ENCODE measurements around the gene NOP58.
A peak's percentile ranks its signal among the peaks of the same experiment; 100 is the strongest.
"Not testable (repeated sequence)": the region's sequence is repeated elsewhere in the genome, so short reads cannot be mapped to it uniquely, and the experiment has no call there.

NOP58 gene

DNA sequence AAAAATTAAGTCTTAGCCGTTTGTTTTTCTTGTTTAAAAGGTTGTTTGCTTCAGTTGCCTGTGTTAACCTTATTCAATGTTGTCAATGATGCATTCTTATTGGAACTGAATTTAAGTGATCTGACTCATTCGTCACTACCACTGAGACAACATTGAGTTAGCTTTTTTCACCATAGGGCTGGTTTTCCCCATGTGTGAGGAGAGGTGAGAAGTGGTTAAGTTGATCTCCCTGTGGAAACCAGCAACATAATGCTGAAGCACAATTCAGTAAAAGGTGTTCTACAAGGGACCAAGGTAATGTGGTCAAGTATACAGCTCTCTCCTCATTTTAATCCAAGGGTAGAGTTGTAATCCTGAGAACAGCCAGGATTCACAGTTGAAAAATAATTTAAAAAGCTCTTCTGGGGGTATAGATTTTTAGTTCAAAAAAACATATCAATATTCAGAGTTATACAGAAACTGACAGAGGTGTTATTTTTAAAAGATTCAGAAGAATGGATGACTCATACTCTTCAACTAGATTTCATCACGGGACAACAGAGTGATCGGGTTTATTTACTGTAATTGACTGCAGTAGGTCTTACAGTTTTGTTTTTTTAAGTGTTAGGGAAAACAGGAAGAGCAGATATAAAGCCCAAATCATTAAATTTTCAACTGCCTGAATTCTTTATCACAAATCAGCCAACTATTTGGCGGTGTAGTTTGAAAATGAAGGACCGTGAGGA, 12.6 kb downstream of the NOP58 start:
- Mint-ChIP-seq H3K27ac (peak overlapping the region; percentile 76), H3K4me1 (peaks cover 18% of the 10 kb centered on the region)
- no peak for DNase-seq

DNA sequence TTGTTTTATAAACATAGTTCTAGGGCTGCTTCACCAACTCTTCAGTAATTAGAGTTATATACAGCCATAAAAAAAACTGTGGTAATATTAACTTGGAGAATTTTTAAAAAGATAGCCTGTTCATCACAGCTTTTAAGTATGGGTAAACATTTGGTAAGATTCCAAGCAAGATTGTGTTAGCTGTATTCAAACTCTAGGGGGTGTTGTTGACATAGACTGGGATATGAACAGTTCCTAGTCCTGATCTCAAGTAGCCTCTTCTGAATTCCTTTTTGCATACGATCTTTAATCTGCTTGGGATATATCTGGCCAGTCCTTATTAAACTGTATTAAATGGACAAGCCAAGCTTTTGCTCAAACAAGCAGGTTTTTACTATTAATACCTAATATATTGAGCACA, 13.4 kb downstream of the NOP58 start:
- H3K36me3 Mint-ChIP-seq = peaks cover 35% of the 10 kb centered on the region
- H3K4me3 Mint-ChIP-seq = no peak overlapping the region
- H3K4me1 Mint-ChIP-seq = peaks cover 18% of the 10 kb centered on the region
- H3K27me3 Mint-ChIP-seq = no peaks in the 10 kb centered on the region
- DNase-seq = no peak
- no peak overlapping the region for H3K27ac Mint-ChIP-seq
- no peaks in the 10 kb centered on the region for H3K9me3 Mint-ChIP-seq
- CTCF ChIA-PET = interaction anchor here (1.0 to 2.0 kb wide), 3 partner anchors 9 to 34 kb away, joined by 4 to 6 read pairs (median 5); no protein-coding TSS in a partner anchor

More for the DNA sequence above, 12.6 kb downstream of the NOP58 start:
- CTCF ChIA-PET = interaction anchor here (0.7 to 2.0 kb wide), 5 partner anchors 8 to 24 kb away, joined by 4 to 8 read pairs (median 5); no protein-coding TSS in a partner anchor
- Mint-ChIP-seq H3K27me3 (no peaks in the 10 kb centered on the region), H3K9me3 (no peaks in the 10 kb centered on the region), H3K36me3 (peaks cover 35% of the 10 kb centered on the region), H3K4me3 (no peak overlapping the region)

DNA sequence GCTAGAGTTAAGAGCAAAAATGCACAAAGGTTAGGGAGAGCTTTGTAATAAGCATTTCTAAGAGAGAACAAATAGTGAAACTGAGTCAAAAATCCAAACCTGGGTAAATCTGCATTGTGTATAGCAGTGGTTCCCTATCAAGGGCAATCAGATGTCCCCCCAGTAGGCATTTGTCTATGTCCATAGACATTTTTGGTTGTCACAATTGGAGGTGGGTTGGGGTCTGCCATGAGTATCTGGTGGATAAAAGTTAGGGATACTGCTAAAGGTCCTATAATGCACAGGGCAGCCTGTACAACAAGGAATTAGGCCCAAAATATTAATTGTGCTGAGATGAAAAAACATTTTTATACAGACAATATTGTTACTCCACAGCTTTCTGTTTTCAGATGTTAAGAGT, 21.0 kb downstream of the NOP58 start:
- H3K36me3 Mint-ChIP-seq = peaks cover 50% of the 10 kb centered on the region
- no peak for DNase-seq
- CTCF ChIA-PET = interaction anchor here (1.3 to 1.6 kb wide), 2 partner anchors 8 to 20 kb away, joined by 3 to 4 read pairs; no protein-coding TSS in a partner anchor

DNA sequence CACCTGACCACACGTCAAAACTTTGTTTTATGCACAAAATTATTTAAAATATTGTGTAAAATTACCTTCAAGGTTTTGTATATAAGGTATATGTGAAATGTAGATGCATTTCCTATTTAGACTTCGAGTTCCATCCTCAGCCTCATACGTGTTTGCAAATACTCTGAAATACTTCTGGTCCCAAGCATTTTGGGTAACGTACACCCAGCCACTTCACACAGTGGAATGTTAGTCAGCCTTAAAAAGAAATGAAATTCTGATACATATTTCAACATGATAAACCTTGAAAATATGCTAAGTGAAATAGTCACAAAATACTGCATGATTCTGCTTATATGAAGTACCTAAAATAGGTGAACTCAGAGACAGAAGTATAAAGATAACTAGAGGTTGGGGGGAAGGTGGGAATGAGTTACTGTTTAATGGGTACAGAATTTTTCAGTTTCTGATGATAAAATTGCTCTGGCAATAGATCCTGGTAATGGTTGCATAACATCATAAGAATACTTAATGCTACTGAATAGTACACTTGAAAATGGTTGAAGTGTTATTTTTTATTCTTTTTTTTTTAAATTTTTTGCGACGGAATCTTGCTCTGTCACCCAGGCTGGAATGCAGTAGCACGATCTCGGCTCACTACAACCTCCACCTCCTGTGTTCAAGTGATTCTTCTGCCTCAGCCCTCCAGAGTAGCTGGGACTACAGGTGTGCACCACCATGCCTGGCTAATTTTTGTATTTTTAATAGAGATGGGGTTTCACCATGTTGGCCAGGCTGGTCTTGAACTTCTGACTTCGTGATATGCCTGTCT, 24.0 kb downstream of the NOP58 start:
- CTCF ChIA-PET = no interaction called here
- no peak overlapping the region for H3K27ac Mint-ChIP-seq

More for the DNA sequence above, 21.0 kb downstream of the NOP58 start:
- no peaks in the 10 kb centered on the region for H3K9me3 Mint-ChIP-seq
- no peaks in the 10 kb centered on the region for H3K4me1 Mint-ChIP-seq
- H3K4me3 Mint-ChIP-seq = no peak overlapping the region
- H3K27ac Mint-ChIP-seq = no peak overlapping the region
- H3K27me3 Mint-ChIP-seq = no peaks in the 10 kb centered on the region

DNA sequence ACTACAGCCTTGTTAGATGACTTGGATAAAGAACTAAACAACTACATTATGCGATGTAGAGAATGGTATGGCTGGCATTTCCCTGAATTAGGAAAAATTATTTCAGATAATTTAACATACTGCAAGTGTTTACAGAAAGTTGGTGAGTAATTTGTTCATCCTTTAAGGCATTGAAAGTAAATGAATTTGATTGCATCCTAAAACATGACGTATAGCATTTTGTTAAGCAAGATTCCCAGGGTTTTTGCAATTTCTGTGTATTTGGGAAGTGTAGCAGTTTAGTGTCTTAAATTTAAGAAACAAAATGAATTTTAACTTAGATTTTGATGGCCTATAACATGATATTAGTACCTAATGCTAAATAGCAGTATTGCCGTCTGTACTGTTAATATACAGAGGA, 24.8 kb downstream of the NOP58 start:
- no peaks in the 10 kb centered on the region for H3K4me1 Mint-ChIP-seq
- H3K9me3 Mint-ChIP-seq = no peaks in the 10 kb centered on the region
- H3K27me3 Mint-ChIP-seq = no peaks in the 10 kb centered on the region
- H3K4me3 Mint-ChIP-seq = no peak overlapping the region
- no peak for DNase-seq
- CTCF ChIA-PET = no interaction called here
- peaks cover 51% of the 10 kb centered on the region for H3K36me3 Mint-ChIP-seq
- H3K27ac Mint-ChIP-seq = no peak overlapping the region

More for the DNA sequence above, 24.0 kb downstream of the NOP58 start:
- Mint-ChIP-seq H3K27me3 (no peaks in the 10 kb centered on the region), H3K9me3 (no peaks in the 10 kb centered on the region), H3K36me3 (peaks cover 53% of the 10 kb centered on the region), H3K4me1 (no peaks in the 10 kb centered on the region), H3K4me3 (no peak overlapping the region)
- no peak for DNase-seq

DNA sequence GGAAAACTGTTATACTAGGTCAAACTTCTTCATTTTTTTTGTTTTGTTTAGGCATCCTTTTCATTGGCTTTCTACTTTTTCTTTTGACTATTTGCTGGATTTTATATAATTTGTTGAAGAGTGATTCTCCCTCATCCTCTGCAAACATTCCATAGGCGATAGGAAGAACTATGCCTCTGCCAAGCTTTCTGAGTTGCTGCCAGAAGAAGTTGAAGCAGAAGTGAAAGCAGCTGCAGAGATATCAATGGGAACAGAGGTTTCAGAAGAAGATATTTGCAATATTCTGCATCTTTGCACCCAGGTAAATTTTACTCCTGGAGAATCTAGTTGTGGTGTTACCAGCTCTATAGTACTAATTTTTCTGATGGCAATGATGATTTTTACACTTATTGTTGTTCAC, 25.4 kb downstream of the NOP58 start:
- Mint-ChIP-seq H3K4me3 (no peak overlapping the region), H3K27ac (no peak overlapping the region), H3K27me3 (no peaks in the 10 kb centered on the region), H3K4me1 (no peaks in the 10 kb centered on the region), H3K36me3 (peaks cover 53% of the 10 kb centered on the region), H3K9me3 (no peaks in the 10 kb centered on the region)
- CTCF ChIA-PET = no interaction called here
- no peak for DNase-seq

DNA sequence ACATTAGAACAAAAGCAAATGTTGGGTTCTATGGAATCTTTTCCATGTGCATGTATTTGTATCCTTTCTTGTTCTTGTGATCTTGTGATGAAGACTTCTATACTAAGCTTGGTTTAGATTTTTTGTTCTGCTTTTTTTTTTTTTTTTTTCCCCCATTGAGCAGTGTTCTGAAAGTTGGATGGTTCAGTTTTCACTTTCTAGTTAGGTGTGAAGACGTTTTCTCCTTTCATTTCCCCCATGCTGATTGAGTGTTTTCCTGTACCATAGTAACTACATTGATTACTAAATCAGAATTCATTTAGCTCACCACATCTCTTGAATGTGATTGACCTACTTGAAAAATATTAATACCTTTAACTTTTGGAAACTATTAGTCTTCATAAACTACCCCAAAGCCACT, 34.1 kb downstream of the NOP58 start:
- H3K4me1 Mint-ChIP-seq = peaks cover 8% of the 10 kb centered on the region
- CTCF ChIA-PET = no interaction called here
- H3K36me3 Mint-ChIP-seq = peaks cover 65% of the 10 kb centered on the region
- H3K27me3 Mint-ChIP-seq = no peaks in the 10 kb centered on the region
- no peak for DNase-seq
- H3K9me3 Mint-ChIP-seq = no peaks in the 10 kb centered on the region
- peak overlapping the region; percentile 46 for H3K27ac Mint-ChIP-seq
- no peak overlapping the region for H3K4me3 Mint-ChIP-seq

DNA sequence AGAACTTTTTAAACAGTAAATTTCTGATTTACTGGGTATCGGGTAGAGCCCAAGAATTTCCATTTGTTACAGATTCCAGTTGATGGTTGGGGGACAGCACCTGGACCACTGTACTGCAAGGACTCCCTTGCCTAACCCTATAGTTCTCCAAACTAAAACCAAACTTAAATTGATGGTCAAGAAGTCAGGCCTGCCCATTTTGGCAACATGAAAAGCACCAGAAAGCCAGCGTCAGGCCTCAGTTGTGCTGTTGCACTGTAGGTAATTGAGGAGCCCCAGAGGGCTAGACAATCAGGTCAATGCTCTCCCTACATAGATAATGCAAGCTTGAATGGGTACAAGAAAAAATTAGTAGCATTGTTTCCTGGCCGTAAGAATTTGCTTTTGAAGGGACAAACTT, 40.5 kb downstream of the NOP58 start:
- no peak overlapping the region for H3K27ac Mint-ChIP-seq
- peaks cover 54% of the 10 kb centered on the region for H3K36me3 Mint-ChIP-seq
- no peaks in the 10 kb centered on the region for H3K9me3 Mint-ChIP-seq
- no peaks in the 10 kb centered on the region for H3K27me3 Mint-ChIP-seq
- no peak overlapping the region for H3K4me3 Mint-ChIP-seq
- CTCF ChIA-PET = no interaction called here
- DNase-seq = no peak
- no peaks in the 10 kb centered on the region for H3K4me1 Mint-ChIP-seq

DNA sequence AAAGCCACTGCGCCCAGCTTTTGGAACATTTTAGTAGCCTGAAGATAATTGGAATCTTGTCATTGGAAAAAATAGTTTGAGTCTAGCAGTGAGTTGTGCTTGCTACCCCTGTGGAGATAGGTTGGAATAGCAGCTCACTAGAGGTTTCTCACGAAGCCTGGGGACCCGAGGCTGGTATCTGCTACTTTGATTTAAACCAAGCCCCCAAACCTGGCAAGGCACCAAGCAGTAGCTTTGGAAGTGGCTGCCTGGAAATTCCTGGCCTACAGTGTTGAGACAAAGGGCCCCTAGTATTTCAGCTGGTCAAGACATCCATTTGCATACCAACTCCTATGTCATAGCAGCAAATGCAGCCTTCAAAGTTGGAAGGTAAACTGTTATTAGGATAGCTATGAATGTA, 42.1 kb downstream of the NOP58 start:
- no peak for DNase-seq
- Mint-ChIP-seq H3K27me3 (no peaks in the 10 kb centered on the region), H3K27ac (no peak overlapping the region), H3K4me1 (no peaks in the 10 kb centered on the region), H3K36me3 (peaks cover 49% of the 10 kb centered on the region), H3K9me3 (no peaks in the 10 kb centered on the region), H3K4me3 (no peak overlapping the region)
- CTCF ChIA-PET = interaction anchor here (1.2 kb wide), 1 partner anchor 15 kb away, joined by 3 read pairs; no protein-coding TSS in a partner anchor

DNA sequence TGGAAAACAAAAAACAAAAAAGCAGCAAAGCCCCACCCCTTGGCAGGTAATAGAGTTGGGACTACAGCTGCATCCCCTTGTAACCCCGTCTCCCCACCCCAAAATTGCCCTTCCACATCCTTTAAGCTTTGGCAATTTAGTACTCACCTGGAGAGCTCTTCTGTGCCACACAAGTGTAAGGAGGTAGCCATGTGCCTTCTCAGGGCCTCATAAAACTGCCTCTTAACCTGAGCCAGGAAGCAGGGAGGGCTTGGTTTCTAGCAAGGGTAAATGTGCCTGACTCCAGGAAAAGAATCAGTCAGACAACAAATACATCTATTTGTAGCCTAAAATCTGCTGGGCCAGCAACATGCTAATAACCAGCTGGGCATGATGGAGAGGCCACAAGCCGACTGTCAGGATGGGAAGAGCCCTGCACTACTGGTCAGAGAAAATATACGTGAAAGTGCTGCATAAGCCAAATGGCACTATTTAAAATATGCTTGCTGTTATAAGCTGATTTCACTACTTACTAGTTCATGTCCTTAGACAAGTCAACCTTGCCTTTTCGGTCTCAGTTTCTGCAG, 46.3 kb downstream of the NOP58 start:
- no peaks in the 10 kb centered on the region for H3K4me1 Mint-ChIP-seq
- no peaks in the 10 kb centered on the region for H3K27me3 Mint-ChIP-seq
- no peak overlapping the region for H3K4me3 Mint-ChIP-seq
- no peak for DNase-seq
- CTCF ChIA-PET = interaction anchor here (1.7 kb wide), 1 partner anchor 33 kb away, joined by 4 read pairs; no protein-coding TSS in a partner anchor
- peaks cover 20% of the 10 kb centered on the region for H3K36me3 Mint-ChIP-seq
- H3K27ac Mint-ChIP-seq = no peak overlapping the region
- H3K9me3 Mint-ChIP-seq = no peaks in the 10 kb centered on the region

DNA sequence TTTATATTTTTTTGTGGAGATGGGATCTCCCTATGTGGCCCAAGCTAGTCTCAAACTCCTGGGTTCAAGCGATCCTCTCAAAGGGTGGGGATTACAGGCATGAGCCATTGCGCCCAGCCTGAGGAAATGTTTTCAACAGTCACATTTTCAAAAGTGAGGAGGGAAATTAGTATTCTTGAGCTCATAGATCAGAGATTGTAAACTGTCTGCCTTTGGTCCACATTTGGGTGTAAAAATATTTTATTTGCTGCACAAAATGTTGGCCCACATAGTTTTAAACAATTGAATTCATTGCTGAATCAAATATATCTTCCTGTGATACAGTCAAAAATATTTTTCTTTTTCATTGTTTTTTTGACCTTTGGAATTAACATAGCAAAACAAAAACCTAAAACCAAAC, 48.6 kb downstream of the NOP58 start:
- no peak overlapping the region for H3K4me3 Mint-ChIP-seq
- no peak overlapping the region for H3K27ac Mint-ChIP-seq
- H3K36me3 Mint-ChIP-seq = peaks cover 15% of the 10 kb centered on the region
- no peaks in the 10 kb centered on the region for H3K27me3 Mint-ChIP-seq
- no peaks in the 10 kb centered on the region for H3K4me1 Mint-ChIP-seq
- H3K9me3 Mint-ChIP-seq = no peaks in the 10 kb centered on the region
- DNase-seq = no peak
- CTCF ChIA-PET = no interaction called here

DNA sequence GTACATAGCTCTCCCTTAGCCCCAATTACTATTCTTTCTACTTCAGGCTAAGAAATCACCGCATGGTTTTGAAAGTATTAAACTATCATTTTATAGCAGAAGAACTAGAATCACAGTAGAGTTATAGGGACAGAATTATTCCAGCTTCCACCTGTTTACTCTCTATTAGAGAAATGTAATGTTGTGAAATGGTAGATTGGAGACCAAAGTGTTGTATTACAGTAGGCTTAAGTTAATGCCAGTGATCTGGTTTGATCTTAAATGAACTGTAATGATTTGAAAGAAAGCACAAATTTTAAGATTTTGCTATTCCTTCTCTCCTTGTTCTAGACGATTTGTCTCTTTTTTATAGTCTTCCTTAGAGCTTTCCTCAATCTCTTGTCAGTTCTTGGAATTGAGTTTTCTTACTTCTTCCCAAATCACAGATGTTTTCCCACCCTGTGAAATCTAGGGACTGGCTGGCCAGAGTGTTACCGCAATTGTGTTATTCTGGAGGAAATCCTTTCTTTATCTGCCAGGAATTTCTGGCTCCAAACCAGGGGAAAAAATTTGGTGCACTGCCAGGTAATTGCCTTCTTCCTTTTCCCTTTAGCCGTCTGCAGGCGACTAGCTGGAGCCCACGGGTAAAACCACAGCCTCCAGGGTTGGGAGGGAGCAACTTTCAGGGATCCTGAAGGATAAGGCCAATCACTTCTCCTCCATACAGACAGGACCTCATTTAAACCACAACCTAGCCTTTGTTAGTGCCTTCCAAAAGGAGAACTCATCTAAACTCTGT, 51.7 kb downstream of the NOP58 start:
- H3K9me3 Mint-ChIP-seq = no peaks in the 10 kb centered on the region
- peaks cover 6% of the 10 kb centered on the region for H3K36me3 Mint-ChIP-seq
- no peak for DNase-seq
- no peaks in the 10 kb centered on the region for H3K27me3 Mint-ChIP-seq
- H3K4me3 Mint-ChIP-seq = no peak overlapping the region
- CTCF ChIA-PET = interaction anchor here (0.7 kb wide), 1 partner anchor 1273 kb away, joined by 3 read pairs; no protein-coding TSS in a partner anchor
- H3K4me1 Mint-ChIP-seq = no peaks in the 10 kb centered on the region
- no peak overlapping the region for H3K27ac Mint-ChIP-seq

DNA sequence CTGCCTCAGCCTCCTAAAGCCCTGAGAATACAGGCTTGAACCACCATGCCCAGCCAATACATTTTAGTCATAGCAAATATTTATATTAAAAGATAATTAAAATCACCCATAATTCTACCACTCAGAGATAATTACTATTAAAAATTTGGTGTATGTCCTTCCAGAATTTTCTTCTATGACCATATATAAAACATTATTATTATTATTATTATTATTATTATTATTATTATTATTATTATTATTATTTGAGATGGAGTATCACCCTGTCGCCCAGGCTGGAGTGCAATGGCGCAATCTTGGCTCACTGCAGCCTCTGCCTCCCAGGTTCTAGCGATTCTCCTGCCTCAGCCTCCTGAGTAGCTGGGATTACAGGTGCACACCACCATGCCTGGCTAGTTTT, 54.8 kb downstream of the NOP58 start:
- H3K27ac Mint-ChIP-seq, H3K36me3 Mint-ChIP-seq, CTCF ChIA-PET, H3K4me3 Mint-ChIP-seq, H3K4me1 Mint-ChIP-seq, DNase-seq, H3K27me3 Mint-ChIP-seq, H3K9me3 Mint-ChIP-seq: not testable (repeated sequence)

DNA sequence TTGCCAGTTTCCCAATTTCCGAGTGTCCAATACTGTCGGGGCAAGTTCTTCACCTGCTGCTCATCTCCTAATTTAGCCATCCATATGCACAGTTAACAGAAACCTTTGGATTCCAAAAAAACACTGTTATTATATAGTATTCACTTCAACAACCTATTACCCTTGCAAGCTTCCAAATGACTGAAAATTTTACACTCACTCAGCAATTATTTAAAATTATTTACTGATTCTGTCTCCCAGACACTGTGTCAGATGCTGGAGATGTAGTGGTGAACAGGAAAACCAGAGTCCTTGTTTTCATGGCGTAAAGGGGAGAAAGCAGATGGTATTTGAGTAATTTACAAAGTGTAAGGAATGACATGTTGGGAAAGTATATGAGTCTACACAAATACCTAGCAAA, 56.9 kb downstream of the NOP58 start:
- Mint-ChIP-seq H3K27ac (no peak overlapping the region), H3K27me3 (no peaks in the 10 kb centered on the region), H3K9me3 (no peaks in the 10 kb centered on the region), H3K4me1 (no peaks in the 10 kb centered on the region), H3K4me3 (no peak overlapping the region), H3K36me3 (peaks cover 18% of the 10 kb centered on the region)
- no peak for DNase-seq
- CTCF ChIA-PET = interaction anchor here (1.1 kb wide), 1 partner anchor 15 kb away, joined by 3 read pairs; no protein-coding TSS in a partner anchor

Measured in activated naive CD4-positive, alpha-beta T cell treated with anti-CD3 and anti-CD28 coated beads, Interleukin-2, amount 10 ng/mL, durations not matched to agents 7 days and 5 days (primary cell).